IMR-90 (cell line): Measurements from ENCODE around the gene WWC2.

ENCODE experiments used
- POLR2A ChIP-seq: IDR thresholded peaks from 2 replicates; pipeline ENCODE4 v1.6.1; 2012; ENCODE audit warnings: mild to moderate bottlenecking, low read depth, low read length
- USF2 ChIP-seq: fragments of 150-350 bp; IDR thresholded peaks from 2 replicates; pipeline ENCODE4 v1.6.1; 2017; ENCODE audit warnings: mild to moderate bottlenecking, antibody characterized with exemption, low read length, low read depth
- TF ChIP-seq, protein P1 (sequence below): conservative IDR thresholded peaks from 2 replicates; pipeline ENCODE4 v1.5.1; 2012; ENCODE audit warnings: mild to moderate bottlenecking, low read depth, low read length, improper control_type of control experiment

- TF ChIP-seq, protein P1, sequence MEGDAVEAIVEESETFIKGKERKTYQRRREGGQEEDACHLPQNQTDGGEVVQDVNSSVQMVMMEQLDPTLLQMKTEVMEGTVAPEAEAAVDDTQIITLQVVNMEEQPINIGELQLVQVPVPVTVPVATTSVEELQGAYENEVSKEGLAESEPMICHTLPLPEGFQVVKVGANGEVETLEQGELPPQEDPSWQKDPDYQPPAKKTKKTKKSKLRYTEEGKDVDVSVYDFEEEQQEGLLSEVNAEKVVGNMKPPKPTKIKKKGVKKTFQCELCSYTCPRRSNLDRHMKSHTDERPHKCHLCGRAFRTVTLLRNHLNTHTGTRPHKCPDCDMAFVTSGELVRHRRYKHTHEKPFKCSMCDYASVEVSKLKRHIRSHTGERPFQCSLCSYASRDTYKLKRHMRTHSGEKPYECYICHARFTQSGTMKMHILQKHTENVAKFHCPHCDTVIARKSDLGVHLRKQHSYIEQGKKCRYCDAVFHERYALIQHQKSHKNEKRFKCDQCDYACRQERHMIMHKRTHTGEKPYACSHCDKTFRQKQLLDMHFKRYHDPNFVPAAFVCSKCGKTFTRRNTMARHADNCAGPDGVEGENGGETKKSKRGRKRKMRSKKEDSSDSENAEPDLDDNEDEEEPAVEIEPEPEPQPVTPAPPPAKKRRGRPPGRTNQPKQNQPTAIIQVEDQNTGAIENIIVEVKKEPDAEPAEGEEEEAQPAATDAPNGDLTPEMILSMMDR: no peak
- TF ChIP-seq USF2 (no peak), POLR2A (no peak)
These were observed 76.7 kb downstream of the WWC2 start for GRCh38 chr4:183175631-183176232.
